Neural cell (in vitro differentiated cells): ENCODE data around the gene NKAIN2.

Source experiments
- REST ChIP-seq: IDR thresholded peaks from 2 replicates; pipeline ENCODE4 v1.6.1; 2012; ENCODE audit warnings: borderline replicate concordance
- TF ChIP-seq, protein P1 (sequence below): fragments of 450-650 bp; IDR thresholded peaks from 2 replicates; pipeline ENCODE4 v1.5.1; 2014; ENCODE audit warnings: antibody characterized with exemption, mild to moderate bottlenecking, moderate library complexity; ENCODE audit not compliant: poor library complexity, severe bottlenecking

DNA sequence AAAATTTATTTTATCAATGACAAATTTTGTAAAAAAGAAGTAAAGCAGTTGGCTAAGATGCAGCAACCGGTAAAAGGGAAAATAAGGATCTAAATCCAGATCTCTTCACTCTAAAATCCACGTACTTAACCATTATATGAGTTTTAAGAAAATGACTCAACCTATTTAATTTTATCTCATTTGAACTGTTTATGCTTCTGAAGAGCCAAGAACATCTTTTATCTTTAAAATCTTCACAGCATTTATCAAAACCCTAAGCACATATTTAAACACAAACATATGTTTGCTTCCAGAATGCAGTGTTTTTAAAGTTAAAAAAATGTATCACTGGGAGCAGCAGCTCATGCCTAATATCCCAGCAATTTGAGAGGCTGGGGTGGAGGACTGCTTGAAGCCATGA lies 339.2 kb downstream of the NKAIN2 start:
- TF ChIP-seq, protein P1, sequence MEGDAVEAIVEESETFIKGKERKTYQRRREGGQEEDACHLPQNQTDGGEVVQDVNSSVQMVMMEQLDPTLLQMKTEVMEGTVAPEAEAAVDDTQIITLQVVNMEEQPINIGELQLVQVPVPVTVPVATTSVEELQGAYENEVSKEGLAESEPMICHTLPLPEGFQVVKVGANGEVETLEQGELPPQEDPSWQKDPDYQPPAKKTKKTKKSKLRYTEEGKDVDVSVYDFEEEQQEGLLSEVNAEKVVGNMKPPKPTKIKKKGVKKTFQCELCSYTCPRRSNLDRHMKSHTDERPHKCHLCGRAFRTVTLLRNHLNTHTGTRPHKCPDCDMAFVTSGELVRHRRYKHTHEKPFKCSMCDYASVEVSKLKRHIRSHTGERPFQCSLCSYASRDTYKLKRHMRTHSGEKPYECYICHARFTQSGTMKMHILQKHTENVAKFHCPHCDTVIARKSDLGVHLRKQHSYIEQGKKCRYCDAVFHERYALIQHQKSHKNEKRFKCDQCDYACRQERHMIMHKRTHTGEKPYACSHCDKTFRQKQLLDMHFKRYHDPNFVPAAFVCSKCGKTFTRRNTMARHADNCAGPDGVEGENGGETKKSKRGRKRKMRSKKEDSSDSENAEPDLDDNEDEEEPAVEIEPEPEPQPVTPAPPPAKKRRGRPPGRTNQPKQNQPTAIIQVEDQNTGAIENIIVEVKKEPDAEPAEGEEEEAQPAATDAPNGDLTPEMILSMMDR: no peak
- TF ChIP-seq REST: no peak
